ENCODE measurements around the gene ZNF853.

DNA sequence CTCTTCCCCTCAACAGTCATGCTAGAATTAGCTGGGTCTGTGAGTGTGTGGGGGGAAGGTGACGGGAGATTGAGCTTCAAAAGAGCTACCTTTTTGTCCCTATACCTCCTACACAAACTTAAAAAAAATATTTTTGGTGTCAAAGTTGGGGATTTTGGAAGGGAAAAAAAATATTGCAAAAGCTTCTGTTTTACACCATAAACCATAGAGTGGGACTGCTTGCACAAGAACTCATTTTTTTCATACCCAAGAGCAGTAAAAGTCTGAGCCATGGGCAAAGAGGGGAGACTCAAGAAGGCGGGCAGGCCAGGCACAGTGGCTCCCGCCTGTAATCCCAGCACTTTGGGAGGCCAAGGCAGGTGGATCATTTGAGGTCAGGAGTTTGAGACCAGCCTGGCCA, 47.5 kb upstream of the ZNF853 start:
- TF ChIP-seq SPI1 (IDR thresholded peaks at IDR 0.05; ENCODE audit: low read depth, low read length) (no peak), POLR2A (IDR thresholded peaks at IDR 0.05; ENCODE audit: low read depth, low read length) (no peak), POLR2AphosphoS5 (IDR thresholded peaks at IDR 0.05; ENCODE audit: low read depth, low read length) (no peak), PAX5 (IDR thresholded peaks at IDR 0.05; ENCODE audit: insufficient read depth, low read length, severe bottlenecking) (no peak), TAF1 (IDR thresholded peaks at IDR 0.05; ENCODE audit: low read depth, low read length) (no peak)

All from GM12891 (cell line).